Brain pericyte (primary cell): ENCODE measurements around the gene NUP210.

Experiments
- DNase-seq: peaks from one replicate; pipeline ENCODE4 v3.0.0-alpha.2; 2012; ENCODE audit warnings: low read depth, low spot score

The NUP210 gene

DNA sequence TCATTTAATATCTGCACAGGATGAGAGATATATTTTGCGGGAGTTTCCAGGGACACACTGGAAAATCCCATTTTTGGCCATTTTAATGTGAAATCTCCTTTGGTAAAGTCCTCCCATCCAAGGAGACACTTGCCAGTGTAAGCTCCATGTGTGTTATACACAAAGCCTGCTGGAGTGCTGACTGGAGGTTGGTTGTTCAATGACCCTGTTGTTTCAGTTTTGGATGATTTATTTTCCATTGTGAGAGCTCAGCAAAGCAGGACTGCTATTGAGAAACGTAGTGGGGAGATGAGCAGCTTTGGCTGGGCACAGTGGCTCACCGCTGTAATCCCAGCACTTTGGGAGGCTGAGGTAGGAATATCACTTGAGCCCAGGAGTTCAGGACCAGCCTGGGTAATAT is 127.7 kb downstream of the NUP210 start:
- DNase-seq: no peak

DNA sequence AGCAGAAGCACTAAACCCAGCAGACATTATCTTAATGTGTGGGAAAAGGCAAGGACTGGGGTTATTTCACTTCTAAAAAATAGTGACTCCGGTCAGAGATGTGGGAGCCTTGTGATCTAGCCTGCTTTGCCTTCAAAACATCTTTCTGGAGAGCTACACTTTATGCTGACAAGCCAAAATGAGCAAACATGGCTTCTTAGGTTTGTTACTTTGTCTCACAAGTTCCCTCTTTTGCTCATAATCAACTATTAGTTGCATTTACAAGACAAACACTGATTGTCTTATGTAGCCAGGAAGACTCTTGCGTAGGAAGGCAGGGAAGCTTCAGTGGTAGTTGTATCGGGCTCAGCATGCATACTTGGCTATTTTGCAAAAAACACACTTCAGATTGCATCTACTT is 129.2 kb downstream of the NUP210 start:
- no peak for DNase-seq

DNA sequence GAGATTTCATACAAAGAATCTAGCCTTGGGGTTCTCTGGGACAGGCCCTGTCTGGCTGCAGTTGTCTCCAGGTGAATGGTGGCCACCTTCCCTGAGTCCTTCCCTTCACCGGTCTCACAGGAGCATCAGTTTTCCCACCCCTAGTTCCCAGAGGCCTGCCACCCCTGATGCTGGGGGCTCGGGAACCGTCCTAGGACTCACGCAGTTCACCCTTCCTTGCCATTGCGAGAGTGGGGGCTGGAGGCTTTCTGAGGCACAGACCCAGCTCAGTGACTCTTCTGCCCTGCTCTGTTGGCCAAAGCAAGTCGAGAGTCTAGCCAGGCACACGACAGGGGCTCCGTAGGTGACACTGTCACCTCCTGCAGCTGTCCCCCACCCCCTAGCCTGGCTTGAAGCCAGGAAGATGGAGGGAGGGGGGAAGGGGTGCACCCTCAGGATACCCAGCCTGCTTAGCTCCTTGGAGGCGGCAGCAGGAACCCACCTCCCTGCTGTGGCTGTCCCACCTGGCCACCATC is 130.3 kb downstream of the NUP210 start:
- DNase-seq: no peak

DNA sequence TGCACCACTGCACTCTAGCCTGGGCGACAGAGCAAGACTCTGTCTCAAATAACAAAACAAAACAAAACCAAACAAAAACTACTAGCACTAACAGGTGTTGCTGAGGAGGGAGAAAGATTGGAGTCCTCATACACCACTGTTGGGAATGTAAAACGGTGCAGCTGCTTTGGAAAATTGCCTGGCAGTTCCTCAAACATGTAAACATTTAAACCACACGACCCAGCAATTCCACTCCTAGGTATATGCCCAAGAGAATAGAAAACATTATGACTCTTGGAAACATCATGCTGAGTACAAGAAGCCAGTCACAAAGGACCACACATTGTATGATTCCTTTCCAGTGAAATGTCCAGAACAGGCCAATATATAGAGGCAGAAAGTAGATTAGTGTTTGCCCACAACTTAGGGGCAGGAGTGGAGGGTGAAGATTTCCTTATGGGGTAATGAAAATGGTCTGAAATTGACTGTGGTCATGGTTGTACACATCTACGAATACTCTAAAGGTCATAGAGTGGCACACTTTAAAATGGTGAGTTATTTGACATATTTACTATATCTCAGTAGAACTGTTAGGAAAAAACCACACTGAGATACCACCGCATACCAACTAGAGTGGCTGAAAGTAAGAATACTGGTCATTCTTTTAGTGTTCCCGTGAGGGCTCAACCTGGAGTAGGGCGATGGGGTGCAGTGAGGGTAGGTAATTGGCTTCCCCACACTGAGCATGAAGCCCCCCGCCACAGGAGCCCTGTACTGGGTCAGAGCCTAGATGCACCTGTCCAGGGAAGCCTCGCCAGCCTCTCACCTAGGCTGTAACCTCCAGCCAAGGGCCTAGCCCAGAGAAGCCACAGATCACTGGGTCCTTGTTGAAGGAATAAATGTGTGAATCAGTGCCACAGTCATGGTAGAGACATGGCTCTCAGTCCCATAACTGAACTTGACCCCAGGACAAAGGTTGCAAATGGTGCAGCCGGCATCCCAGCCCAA is 131.1 kb downstream of the NUP210 start:
- DNase-seq: no peak

DNA sequence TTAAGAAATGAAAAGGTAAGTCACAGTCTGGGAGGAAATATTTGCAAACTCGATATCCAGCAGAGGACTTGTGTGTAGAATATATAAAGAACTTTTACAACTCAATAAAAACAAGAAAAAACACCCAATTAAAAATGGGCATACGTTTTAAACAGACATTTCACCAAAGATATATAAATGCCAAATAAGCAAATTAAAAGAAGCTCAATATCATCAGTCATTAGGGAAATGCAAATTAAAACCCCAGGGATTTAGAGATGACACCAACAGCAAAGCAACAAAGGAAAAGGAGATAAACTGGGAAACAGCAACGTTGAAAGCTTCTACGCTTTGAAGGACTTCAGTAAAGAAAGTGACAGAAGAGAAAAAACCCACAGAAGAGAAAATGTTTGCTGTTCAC is 132.3 kb downstream of the NUP210 start:
- DNase-seq: no peak

DNA sequence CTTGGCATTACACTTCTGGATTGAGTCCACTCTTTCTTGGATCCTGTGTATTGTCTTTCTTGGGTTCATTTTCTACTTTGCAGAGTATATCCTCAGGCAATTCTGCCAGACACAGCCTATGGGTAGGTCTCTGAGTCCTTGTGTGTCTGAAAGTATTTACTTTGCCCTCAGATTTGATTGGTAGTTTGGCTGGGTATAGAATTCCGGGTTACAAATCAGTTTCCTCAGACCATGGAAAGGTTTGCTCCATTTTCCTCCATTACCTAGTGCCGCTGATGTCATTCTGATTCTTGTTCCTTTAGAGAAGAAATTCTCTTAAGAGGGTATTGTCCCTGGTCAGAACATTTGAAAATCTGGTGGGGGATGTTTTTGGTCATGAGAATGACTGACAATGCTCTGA is 133.2 kb downstream of the NUP210 start:
- DNase-seq: no peak

DNA sequence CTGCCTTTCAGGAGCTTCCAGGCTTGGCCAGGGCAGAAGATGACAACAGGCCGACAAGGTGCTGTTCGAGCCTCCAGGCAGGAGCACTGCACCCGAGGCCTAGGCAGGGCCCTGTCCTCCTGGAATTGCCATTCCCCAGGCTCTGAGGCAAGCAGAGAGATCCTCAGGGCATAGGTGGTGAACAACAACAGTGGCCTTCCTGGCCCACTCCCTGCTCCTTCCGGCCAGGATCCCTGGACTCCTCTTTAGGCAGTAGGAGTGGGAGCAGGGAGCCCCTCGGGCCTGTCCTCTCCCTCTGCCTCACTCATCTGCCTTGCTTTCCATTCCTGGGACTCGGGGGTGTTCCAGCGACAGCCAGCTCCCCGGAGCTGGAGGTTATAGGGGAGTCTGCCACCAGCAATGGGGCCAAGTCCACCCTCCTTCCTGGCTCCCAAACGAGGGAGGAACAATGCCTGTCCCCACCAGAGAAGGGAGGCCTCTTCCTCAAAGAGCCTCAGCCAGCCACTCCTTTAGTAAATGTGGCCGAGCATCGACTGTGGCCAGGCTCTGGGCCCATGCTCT is 135.0 kb downstream of the NUP210 start:
- DNase-seq: no peak

DNA sequence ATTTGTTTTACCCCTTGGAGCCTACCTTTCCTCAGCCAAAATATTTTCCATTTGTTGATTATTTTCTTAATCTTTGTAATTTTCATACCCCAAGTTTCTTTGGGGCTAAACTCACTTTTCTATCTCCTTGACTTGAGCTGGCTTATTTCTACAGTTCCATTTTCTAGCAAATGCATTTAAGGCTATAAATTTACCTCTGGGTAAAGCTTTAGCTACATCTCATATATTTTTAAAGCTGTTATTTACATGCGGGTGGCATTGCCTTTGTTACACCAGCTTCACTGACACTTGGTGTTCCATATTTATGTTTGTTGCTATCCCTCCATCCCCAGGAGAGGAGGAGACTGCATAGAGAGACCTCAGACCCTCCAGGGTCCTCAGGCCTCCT is 136.3 kb downstream of the NUP210 start:
- no peak for DNase-seq

DNA sequence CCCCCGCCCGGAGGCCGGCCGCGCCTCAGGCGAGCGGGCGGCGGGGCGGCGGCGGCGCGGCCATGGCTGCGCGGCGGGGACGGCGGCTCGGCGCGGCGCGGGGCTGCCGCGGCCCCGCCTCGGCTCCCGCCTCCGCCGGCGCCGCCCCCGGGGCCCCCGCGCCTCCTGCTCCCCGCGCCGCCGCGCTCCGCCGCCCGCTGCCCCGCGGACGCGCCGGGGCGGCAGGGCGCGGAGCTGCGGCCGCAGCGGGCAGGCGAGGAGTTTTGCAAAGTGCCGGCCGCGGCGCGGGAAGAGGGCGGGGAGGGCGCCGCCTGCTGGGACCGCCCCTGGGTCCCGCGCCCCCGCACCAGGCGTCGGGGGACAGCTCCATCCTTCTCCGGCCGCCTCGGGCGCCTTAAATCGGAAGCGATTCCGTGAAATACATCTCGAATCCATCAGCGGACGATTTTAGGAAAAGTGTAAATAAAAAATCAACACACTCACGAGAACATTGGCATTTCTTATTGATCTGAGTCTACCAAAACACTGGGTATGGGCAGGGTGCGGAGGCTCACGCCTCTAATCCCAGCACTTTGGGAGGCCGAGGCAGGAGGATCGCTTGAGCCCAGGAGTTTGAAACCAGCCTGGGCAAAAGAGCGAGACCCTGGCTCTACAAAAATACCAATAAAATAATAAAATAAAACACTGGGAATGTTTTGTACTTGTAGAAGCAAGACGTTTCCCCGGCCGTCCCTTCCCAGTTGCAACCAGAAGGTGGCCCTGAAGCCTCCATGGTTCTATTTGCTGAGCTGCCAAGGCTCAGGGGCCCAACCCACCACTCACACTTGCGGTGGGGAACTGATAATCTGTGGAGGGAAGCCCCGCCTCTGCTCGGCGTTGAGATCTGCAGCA is 136.9 kb downstream of the NUP210 start:
- DNase-seq: no peak

DNA sequence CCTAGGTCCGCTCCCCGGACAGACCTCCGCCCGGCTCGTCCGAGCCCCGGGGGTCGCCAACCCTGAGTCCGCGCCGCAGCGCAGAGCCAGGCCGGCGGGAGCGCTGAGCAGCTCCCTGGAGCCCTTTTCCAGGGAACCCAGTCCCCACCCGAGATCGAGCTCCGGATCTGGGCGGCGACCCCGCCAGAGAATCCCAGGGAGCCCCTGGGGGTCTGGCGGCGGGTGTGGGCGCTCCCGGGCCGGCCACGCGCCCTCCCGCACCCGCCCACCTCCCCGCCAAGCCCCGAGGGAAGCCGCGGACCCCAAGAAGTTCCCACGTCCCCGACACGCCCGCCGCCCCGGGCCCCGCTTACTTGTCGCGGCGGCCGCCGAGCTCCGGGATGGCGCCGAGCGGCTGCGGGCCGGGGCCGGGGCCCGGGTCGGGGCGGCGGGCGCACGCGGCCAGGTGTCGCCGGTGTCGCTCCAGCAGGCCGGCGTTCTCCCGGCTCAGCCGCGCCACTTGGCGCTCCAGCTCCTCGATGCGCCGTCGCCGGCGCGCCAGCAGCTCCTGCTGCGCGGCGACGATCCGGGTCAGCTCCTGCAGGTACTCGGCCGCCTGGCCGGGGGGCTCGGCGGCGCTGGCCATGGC is 137.7 kb downstream of the NUP210 start:
- DNase-seq: no peak

DNA sequence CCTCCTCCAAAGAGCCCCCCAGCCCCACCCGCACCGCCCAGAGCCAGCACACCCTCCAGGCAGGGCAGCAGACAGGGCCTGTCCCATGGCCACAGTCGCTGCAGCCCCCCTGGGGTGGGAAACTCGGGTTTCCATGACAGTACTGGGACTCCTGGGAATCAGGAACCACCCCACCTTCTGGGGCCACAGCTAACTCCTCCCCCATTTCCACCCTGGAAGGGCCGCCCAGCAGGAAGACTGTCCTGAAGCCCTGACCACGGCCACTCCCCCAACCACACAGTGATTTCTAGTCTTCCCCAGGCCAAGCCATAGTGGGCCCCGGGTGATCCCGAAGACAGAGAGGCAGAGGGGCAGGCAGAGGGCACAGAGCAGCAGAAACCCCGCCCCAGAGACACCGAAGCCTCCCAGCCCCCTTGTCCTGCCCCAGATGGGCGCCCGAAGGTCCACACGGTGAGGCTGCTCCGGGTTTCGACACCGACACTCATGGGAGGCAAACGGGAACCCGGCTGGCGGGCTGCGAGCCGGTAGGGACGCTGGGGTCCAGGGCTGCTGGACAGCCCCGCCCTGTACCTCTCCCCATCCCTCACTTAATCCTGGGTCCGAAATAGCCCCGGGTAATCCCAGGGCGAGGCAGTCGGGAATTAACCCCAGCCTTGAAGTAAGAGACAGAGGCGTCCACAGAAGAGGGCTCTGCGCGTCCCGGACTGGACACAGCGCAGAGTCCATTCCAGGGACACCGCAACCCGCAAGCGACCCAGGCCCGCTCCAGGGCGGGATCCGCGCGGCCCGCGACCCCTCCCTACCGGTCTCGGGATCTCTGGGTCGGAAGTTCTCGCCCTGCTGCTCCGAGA is 138.4 kb downstream of the NUP210 start:
- no peak for DNase-seq

DNA sequence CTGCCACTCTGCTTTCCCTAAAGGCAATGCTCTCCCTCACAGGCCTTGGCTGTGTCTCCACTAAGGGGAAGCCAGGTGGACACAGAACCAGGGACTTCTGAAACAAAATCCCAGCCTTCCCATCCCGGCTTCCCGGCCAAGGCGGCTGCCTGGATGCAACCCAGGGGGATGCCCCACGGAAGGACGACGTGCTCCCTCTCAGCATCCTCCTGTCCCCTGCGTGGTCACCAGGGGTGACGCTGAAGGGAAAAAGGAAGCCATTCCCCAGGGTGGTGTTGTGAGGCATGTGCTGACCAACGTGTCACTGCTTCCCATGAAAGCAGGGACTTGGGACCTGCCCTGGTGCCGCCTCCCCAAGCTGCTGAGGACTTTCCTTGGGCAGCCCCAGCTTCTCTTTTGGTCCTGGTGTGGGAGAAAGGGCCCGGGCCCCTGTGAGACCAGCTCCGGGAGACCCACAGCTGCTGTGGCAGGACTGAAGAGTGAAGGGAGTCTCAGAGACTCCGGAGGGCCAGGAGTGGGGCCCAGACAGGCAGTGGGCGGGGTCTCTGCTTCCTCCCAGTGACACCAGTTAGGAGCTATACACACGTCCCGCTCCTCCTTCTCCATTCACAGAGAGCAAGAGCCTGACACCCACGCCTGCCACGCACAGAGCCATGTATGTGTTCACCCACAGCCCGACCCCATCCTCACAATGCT is 139.2 kb downstream of the NUP210 start:
- DNase-seq: no peak

DNA sequence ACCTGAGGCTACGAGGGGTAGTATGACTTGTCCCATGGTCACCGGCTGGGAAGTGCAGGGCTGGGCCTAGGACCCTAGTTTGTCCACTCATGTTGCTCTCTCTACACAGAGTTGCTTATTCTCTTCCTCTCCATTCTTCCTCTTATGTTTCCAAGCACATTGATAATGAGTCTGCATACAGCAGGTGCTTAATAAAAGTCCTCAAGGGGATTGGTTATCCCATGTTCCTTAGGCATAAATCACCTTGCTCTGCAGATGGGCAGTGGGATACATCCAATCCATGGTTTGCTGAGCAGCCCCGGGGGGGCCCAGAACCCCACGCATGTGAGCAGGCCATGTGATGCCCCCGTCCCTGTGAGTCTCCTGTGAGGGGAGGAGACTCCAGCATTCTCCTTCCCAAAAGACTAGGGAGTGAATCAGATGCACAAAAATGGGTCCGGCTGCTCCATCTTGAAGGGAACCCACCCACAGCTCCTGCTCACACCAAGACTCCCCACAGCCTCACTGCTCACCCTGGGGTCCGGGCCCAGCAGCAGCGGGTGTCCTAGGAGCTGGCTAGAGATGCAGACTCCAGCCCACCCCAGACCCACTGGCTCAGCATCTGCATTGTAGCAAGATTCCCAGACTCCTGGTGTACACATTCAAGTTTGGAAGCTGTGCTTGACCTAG is 139.9 kb downstream of the NUP210 start:
- no peak for DNase-seq

DNA sequence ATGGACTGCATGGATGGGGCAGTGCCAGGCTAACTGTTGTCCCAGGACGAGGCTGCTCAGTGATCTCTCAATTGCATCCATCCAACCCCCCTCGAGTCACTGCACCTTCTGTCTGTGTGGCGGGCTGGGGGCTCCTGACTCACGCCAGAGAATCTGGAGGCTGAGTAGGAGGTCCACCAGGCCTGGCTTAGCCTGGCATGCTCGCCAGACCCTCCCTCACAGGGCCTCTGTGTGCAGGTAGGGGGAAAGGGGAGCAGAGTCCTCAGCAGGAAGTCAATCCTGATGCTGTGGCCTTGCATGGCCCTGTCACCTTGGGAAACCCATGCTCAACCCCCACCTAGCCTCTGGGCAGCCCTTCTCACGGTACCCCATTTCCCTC is 140.6 kb downstream of the NUP210 start:
- DNase-seq: no peak

DNA sequence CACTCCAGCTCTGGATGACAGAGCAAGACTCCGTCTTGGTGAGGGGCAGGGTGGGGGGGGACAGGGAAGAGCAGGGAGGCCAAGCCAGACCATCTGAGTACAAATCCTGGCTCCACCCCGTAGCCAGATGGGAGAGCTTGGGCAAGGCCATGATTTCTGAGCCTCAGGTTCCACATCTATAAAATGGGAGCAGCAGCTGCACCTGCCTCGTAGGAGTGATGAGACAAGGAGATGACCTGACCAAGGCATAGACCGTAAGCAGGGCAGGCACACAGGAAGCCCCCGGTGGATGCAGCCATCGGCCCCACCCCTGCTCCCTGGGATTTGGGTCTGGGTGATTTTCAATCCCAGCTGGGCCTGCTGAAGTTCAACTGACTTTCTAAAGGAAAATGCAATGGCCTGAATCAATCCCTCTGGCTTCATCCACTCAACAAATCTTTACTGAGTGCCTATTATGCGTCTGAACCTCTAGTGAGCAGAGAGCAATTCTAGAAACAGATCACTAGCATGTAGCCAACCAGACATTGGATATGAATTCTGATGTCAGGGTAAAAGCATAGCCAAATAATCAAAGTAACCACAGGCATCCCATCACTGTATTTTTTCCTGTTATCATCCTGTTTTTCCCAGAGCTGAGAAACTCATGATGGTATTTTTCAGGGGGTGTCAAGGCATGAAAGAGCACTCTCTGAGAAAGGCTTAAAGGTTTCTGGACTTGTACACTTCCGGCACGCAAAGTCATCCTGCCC is 141.2 kb downstream of the NUP210 start:
- DNase-seq: no peak

DNA sequence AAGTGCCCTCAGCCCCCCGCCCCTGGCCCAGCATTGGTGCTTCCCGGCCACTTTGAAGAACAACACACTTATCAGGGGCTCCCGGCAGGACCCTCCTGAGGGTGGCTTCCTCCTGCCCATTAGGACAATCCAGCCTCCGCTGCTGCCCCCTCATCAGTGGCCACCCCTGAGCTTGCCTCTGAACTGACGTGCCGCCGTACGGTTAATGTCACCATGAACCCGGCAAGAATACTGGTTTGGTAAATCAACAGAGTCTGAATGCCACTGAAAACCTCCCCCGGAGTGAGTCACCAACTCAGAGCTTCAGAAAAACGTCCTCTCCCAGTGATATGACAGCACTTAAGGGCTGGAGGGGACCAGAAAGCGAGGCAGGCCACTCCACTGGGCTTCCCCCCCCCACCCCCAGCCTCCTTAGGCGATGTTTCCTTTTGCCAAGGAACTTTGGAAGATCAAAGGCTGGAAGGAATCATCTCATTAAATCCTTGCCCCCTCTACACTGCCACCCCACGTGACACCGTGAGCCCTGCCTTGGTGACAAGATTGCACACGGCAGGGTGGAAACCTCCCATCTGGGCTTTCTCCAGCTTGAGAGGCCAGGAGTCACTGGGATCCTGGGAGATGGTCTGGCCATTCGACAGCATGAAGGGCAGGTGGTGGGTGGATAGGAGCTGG is 142.1 kb downstream of the NUP210 start:
- no peak for DNase-seq

DNA sequence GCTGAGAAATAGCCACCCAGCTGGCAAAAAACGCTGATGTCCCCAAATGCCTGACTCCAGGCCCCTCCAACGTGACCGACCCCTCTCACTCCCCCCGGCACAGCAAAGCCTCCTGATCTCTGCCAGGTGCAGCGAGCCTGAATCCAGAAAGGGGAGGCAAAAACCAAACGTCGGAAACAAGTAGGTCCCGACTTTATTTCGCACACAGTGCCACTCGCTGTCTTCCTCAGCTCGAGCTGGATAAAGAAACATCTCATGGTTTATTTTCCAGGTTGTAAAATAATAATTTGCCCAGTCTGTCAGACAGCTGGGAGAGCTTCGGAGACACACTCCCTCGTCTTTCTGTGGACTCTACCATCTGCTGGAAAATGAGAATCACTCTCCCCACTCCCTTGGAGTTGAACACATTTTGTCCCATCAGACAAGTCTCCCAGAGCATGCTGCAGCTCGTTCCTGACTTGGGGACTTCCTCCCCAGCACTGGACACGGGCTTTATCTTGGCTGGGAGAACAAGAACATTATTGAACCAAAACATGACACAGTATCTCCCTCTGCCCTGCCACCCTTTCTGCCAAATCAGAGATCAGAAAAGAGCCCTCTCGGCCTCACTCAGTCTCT is 142.8 kb downstream of the NUP210 start:
- no peak for DNase-seq
